A673 (cell line): Measurements from ENCODE around the gene PIK3R1. TPM values are rescaled to one million over a fixed set of nuclear protein-coding genes. Genes with fewer than 3 reads are reported as not detected.
A peak's percentile ranks its signal among the peaks of the same experiment; 100 is the strongest.

ENCODE experiments used
- BruUV-seq: library from RNA; stranded (reverse); fragments of 400-500 nt; replicated peaks from 2 replicates; lab custom pipeline; 2021; lab: Mats Ljungman, UMichigan
- CTCF ChIA-PET: fragments of 300-600 bp; sonication (Branson Sonifier 250); formaldehyde crosslinking; loops from one replicate; lab custom pipeline; 2022; ENCODE audit warnings: antibody characterized with exemption; lab: Charles Lee
- POLR2A ChIA-PET: fragments of 300-600 bp; sonication (Branson Sonifier 250); formaldehyde crosslinking; loops from one replicate; lab custom pipeline; 2022; ENCODE audit warnings: antibody characterized with exemption; ENCODE audit not compliant: low non-redundant PET; lab: Charles Lee
- DNase-seq: peaks from one replicate; pipeline ENCODE4 v3.0.0-alpha.2; 2015; ENCODE audit warnings: low spot score
- H3K27ac ChIP-seq: fragments of 200-600 bp; sonication (generic); 2 replicates; pipeline ENCODE4 v1.5.1; 2016; ENCODE audit warnings: mixed run types, low read depth, mild to moderate bottlenecking, mixed read lengths, antibody characterized with exemption, low read length; ENCODE audit not compliant: poor library complexity, severe bottlenecking
- H3K27me3 ChIP-seq: fragments of 200-600 bp; sonication (generic); replicated peaks from 2 replicates; pipeline ENCODE4 v1.6.1; 2017; ENCODE audit warnings: mixed run types, low read depth, mild to moderate bottlenecking, mixed read lengths, antibody characterized with exemption, low read length; ENCODE audit not compliant: insufficient read depth, poor library complexity
- H3K36me3 ChIP-seq: fragments of 200-600 bp; sonication (generic); 2 replicates; pipeline ENCODE4 v1.6.1; 2016; ENCODE audit warnings: mixed run types, mild to moderate bottlenecking, mixed read lengths, antibody characterized with exemption, low read length; ENCODE audit not compliant: insufficient read depth, poor library complexity, severe bottlenecking
- H3K4me1 ChIP-seq: fragments of 200-600 bp; sonication (generic); 2 replicates; pipeline ENCODE4 v1.6.1; 2017; ENCODE audit warnings: mixed run types, mild to moderate bottlenecking, mixed read lengths, antibody characterized with exemption, low read length; ENCODE audit not compliant: insufficient read depth, poor library complexity, severe bottlenecking
- H3K4me3 ChIP-seq: fragments of 200-600 bp; sonication (generic); 2 replicates; pipeline ENCODE4 v1.5.1; 2016; ENCODE audit warnings: low read depth, mixed run types, mild to moderate bottlenecking, mixed read lengths, low read length; ENCODE audit not compliant: poor library complexity, severe bottlenecking
- H3K9me3 ChIP-seq: fragments of 200-600 bp; sonication (generic); 2 replicates; pipeline ENCODE4 v1.6.1; 2016; ENCODE audit warnings: mixed run types, low read depth, mild to moderate bottlenecking, mixed read lengths, antibody characterized with exemption, low read length; ENCODE audit not compliant: poor library complexity, severe bottlenecking
- EZH2 ChIP-seq: fragments of 200-600 bp; sonication (generic); IDR thresholded peaks from 2 replicates; pipeline ENCODE4 v1.6.1; 2017; ENCODE audit warnings: borderline replicate concordance, low read depth, mild to moderate bottlenecking, mixed read lengths, antibody characterized with exemption, low read length; ENCODE audit not compliant: poor library complexity, severe bottlenecking
- intact Hi-C: fragments of 100-400 bp; cut with micrococcal nuclease; formaldehyde crosslinking; loops from one replicate; pipeline ENCODE4 v1.10.0; 2022; ENCODE audit not compliant: unreplicated experiment
- total RNA-seq: library from RNA; stranded (reverse); gene quantifications from 2 replicates; pipeline ENCODE4 v1.2.3, GENCODE V29; 2021
- TF ChIP-seq, protein P1 (sequence below): fragments of 300-800, 200-600 bp; sonication (generic); conservative IDR thresholded peaks from 2 replicates; pipeline ENCODE4 v1.5.1; 2017; ENCODE audit warnings: low read depth, mild to moderate bottlenecking, antibody characterized with exemption, low read length, moderate library complexity, mixed read lengths

Gene PIK3R1
- total RNA-seq, 1 experiment from 2014 or later = 57.9 TPM

GRCh38 chr5:68283766-68284165, 68.2 kb downstream of the PIK3R1 start:
- CTCF ChIA-PET = no interaction called here
- peaks cover 46% of the 10 kb centered on the region for H3K36me3 ChIP-seq
- BruUV-seq = no TSS peak
- H3K27me3 ChIP-seq = no peaks in the 10 kb centered on the region
- no peak for DNase-seq
- POLR2A ChIA-PET = no interaction called here
- H3K9me3 ChIP-seq = no peaks in the 10 kb centered on the region
- no peak overlapping the region for H3K27ac ChIP-seq
- TF ChIP-seq, protein P1, sequence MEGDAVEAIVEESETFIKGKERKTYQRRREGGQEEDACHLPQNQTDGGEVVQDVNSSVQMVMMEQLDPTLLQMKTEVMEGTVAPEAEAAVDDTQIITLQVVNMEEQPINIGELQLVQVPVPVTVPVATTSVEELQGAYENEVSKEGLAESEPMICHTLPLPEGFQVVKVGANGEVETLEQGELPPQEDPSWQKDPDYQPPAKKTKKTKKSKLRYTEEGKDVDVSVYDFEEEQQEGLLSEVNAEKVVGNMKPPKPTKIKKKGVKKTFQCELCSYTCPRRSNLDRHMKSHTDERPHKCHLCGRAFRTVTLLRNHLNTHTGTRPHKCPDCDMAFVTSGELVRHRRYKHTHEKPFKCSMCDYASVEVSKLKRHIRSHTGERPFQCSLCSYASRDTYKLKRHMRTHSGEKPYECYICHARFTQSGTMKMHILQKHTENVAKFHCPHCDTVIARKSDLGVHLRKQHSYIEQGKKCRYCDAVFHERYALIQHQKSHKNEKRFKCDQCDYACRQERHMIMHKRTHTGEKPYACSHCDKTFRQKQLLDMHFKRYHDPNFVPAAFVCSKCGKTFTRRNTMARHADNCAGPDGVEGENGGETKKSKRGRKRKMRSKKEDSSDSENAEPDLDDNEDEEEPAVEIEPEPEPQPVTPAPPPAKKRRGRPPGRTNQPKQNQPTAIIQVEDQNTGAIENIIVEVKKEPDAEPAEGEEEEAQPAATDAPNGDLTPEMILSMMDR = no peak
- TF ChIP-seq EZH2 = no peak
- H3K4me1 ChIP-seq = peaks cover 23% of the 10 kb centered on the region
- intact Hi-C loops = no loop called here
- no peak overlapping the region for H3K4me3 ChIP-seq

DNA sequence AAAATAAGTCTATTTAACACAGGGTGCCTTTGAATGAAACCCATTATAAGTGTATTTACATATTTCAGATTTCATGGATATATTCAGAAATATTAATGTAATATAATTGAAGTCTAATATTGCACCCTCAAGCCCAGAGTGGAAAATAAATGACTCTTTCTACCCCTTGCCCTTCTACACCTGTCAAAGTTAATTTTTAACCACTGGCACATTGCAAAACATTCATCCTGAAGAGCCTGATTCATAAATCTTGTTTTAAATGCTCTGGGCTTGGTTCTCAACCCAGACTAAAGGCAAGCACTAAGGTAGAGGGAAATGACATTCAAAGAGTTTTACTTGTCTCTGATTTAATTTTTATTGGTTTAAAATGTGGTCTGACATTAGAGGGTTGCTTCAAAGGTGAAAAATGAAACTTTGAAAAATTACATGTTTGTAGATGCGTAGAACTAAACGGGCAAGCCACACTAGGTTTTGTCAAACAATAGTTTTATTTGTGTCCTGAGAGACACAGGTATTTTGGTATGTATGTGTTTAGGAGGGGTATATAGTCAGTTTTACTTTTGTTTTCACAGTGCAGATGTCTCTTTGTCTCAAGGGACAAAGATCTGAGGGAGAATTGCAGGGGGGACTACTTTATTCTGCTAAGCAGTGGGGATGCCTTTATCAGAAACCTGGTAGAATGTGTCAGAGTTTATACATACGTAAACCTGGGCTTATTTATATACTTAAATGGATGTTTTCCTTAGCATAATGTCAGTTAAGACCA, 69.7 kb downstream of the PIK3R1 start:
- Histone ChIP-seq H3K4me3 (no peak overlapping the region), H3K36me3 (peaks cover 31% of the 10 kb centered on the region), H3K9me3 (no peaks in the 10 kb centered on the region), H3K27me3 (no peaks in the 10 kb centered on the region), H3K27ac (no peak overlapping the region), H3K4me1 (peaks cover 37% of the 10 kb centered on the region)
- ChIA-PET CTCF (no interaction called here), POLR2A (no interaction called here)
- no peak for TF ChIP-seq EZH2
- TF ChIP-seq, protein P1 = no peak
- intact Hi-C loops = loop anchor here (5.0 kb wide), 2 partner anchors 377 to 722 kb away; no protein-coding TSS in a partner anchor
- DNase-seq = no peak
- BruUV-seq = no TSS peak

DNA sequence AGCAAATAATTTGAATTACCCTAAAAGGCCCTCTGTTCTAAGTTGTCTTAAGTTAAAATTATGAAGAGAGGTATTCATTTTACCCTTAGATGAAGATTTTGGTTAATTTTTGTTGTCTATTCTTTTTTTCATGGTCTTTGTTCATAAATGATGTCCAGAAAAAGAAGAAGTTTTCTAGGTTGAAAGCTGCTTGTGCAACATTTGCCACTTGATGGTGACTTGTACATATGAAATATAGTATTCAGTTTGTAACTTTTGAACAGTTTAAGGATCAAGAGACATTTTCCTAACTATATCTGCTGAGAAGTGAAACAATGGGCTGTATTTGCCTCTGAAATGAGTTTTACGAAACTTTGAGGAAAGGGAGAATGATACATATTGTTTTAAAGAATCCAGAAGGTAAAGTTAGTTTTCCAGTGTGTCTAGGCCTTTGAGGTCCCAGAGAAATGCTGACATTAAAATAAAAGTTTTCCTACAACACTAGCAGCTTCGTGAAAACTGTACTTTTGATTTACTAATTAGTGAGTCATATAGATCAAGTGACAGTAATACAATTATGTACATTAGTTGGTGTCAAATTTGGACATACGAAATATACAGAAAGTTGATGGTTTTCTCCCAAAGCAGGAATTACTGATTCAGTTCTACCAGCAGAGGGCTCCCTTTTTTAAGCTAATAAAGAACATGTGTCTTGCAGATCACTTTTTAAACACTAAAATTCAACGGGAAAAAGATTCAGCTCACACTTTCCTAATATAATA, 70.5 kb downstream of the PIK3R1 start:
- TF ChIP-seq, protein P1 = peak; percentile 80
- TF ChIP-seq EZH2 = no peak
- POLR2A ChIA-PET = no interaction called here
- CTCF ChIA-PET = interaction anchor here (0.6 to 1.1 kb wide), 4 partner anchors 10 to 716 kb away, joined by 3 to 4 read pairs (median 3); no protein-coding TSS in a partner anchor

More for the DNA sequence above, 70.5 kb downstream of the PIK3R1 start:
- Histone ChIP-seq H3K27me3 (no peaks in the 10 kb centered on the region), H3K9me3 (no peaks in the 10 kb centered on the region), H3K36me3 (peaks cover 23% of the 10 kb centered on the region), H3K4me1 (peaks cover 44% of the 10 kb centered on the region), H3K27ac (no peak overlapping the region), H3K4me3 (no peak overlapping the region)
- BruUV-seq = no TSS peak
- DNase-seq = peak; percentile 79
- intact Hi-C loops = loop anchor here (1.0 to 5.0 kb wide), 4 partner anchors 174 to 721 kb away; no protein-coding TSS in a partner anchor
